ENCODE results near the gene ME3.
"Not testable (repeated sequence)": the region's sequence is repeated elsewhere in the genome, so short reads cannot be mapped to it uniquely, and the experiment has no call there.

The ME3 gene

DNA sequence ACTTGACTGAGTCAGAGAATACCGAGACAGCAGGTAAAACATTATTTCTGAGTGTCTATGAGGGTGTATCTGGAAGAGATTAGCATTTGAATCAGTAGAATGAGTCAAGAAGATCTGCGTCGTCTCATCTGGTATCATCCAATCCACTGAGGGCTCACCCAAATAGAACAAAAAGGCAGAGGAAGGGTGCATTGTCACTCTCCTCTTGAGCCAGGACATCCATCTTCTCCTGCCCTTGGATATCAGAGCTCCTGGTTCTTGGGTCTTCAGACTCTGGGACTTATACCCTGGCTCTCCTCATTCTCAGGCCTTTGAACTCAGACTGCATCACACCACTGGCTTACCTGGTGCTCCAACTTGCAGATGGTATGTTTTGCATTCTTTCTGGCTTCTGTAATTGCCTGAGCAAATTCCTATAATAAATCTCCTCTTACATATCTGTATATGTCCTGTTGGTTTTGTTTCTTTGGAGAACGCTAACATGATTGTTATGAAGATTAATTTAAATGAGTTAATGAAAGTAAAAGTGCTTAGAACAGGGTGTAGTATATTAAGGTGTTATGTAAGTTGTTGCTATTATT is 49.3 kb downstream of the ME3 start:
- TF ChIP-seq, protein P1, sequence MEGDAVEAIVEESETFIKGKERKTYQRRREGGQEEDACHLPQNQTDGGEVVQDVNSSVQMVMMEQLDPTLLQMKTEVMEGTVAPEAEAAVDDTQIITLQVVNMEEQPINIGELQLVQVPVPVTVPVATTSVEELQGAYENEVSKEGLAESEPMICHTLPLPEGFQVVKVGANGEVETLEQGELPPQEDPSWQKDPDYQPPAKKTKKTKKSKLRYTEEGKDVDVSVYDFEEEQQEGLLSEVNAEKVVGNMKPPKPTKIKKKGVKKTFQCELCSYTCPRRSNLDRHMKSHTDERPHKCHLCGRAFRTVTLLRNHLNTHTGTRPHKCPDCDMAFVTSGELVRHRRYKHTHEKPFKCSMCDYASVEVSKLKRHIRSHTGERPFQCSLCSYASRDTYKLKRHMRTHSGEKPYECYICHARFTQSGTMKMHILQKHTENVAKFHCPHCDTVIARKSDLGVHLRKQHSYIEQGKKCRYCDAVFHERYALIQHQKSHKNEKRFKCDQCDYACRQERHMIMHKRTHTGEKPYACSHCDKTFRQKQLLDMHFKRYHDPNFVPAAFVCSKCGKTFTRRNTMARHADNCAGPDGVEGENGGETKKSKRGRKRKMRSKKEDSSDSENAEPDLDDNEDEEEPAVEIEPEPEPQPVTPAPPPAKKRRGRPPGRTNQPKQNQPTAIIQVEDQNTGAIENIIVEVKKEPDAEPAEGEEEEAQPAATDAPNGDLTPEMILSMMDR (IDR thresholded peaks at IDR 0.05; ENCODE audit: control insufficient read depth, insufficient read depth, low read depth, low read length, missing control alignments): no peak
- H3K4me3 ChIP-seq (ENCODE audit: control insufficient read depth, low read depth, low read length): no peak overlapping the region
- no peak for DNase-seq (ENCODE audit: low read depth)

GRCh38 chr11:86621854-86622253 is 50.6 kb downstream of the ME3 start:
- no peak overlapping the region for H3K4me3 ChIP-seq (ENCODE audit: control insufficient read depth, low read depth, low read length)
- TF ChIP-seq, protein P1 (IDR thresholded peaks at IDR 0.05; ENCODE audit: control insufficient read depth, insufficient read depth, low read depth, low read length, missing control alignments): no peak
- no peak for DNase-seq (ENCODE audit: low read depth)

DNA sequence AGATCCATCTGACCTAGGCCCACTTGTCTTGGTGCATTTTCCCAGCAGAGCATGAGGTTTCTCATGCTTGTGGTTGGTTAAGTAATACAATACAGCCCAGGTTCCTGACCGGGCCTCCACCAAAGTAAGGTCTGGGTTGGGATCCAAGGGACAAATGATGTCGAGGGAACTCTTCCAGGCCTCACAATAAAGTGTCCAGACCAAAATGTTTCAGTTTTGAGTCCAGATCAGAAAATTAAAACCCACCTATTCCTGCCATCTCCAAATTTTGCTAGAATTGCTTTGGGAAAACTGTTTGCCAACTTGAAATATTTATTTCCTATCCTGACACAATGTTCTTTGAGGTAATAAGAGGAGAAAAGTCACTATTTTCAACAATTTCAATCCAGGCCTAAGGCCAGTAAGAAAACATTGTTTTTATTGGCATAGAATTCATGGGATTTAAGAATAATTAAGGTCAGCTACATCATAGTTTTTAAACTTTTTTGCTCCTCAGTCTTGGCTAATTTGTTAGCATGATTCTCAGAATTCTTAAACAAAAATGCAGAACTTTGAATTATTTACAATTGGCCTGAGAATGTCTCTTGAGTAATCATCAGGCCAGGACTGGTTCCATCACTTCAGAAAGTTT is 51.4 kb downstream of the ME3 start:
- H3K4me3 ChIP-seq (ENCODE audit: control insufficient read depth, low read depth, low read length): no peak overlapping the region
- DNase-seq (ENCODE audit: low read depth): peak; percentile 78
- TF ChIP-seq, protein P1 (IDR thresholded peaks at IDR 0.05; ENCODE audit: control insufficient read depth, insufficient read depth, low read depth, low read length, missing control alignments): no peak

DNA sequence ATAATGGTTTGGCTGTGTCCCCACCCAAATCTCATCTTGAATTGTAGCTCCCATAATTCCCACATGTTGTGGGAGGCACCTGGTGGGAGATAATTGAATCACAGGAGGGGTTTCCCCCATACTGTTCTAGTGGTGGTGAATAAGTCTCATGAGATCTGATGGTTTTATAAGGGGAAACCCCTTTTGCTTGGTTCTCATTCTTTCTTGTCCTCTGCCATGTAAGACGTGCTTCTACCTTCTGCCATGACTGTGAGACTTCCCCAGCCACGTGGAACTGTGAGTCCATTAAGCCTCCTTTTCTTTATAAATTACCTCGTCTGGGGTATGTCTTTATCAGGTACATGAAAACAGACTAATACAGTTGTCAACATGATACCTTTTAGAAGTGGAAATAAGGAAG is 53.0 kb downstream of the ME3 start:
- DNase-seq (ENCODE audit: low read depth): not testable (repeated sequence)

DNA sequence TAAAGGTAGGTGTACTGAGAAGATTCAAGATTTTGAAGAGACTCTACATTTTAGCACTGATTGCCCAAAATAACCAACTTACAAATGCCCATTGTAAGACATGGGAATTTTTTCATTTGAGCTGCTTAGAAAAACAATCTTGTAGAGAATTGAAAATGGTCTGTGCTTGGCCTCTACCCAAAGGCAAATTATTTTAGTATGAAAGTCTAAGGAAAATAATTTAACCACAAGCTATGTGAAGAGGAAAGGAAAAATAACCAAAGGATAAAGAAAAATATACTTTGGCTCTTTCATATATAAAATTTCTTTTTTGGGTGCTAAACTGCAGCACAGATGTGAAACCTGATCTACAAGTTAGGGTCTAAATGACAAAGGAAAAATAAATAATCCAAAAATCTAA is 54.9 kb downstream of the ME3 start:
- TF ChIP-seq, protein P1 (IDR thresholded peaks at IDR 0.05; ENCODE audit: control insufficient read depth, insufficient read depth, low read depth, low read length, missing control alignments): no peak
- DNase-seq (ENCODE audit: low read depth): no peak
- no peak overlapping the region for H3K4me3 ChIP-seq (ENCODE audit: control insufficient read depth, low read depth, low read length)

More for the DNA sequence above, 53.0 kb downstream of the ME3 start:
- not testable (repeated sequence) for H3K4me3 ChIP-seq (ENCODE audit: control insufficient read depth, low read depth, low read length)

DNA sequence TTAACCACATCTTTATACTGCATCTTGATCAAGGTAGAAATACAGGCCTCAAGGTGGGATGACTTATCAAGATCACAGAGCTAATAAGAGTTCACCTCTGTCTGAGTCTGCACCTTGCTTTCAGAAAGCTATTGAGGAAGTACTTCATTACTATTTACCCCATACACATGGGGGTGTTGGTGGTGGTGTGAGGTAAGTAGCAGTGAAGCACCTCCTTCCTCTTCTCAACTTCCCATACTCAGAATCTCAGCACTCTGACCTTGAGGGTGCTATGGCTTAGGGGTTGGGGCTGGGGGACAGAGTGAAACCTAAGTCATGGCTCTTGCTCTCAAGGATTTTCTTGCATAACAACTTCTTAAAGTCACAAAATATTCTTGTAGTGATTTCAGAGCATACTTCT is 56.9 kb downstream of the ME3 start:
- no peak for DNase-seq (ENCODE audit: low read depth)
- TF ChIP-seq, protein P1 (IDR thresholded peaks at IDR 0.05; ENCODE audit: control insufficient read depth, insufficient read depth, low read depth, low read length, missing control alignments): no peak
- no peak overlapping the region for H3K4me3 ChIP-seq (ENCODE audit: control insufficient read depth, low read depth, low read length)

- no peak overlapping the region for H3K4me3 ChIP-seq (ENCODE audit: control insufficient read depth, low read depth, low read length)
- TF ChIP-seq, protein P1 (IDR thresholded peaks at IDR 0.05; ENCODE audit: control insufficient read depth, insufficient read depth, low read depth, low read length, missing control alignments): no peak
- no peak for DNase-seq (ENCODE audit: low read depth)
These were observed 61.7 kb downstream of the ME3 start for GRCh38 chr11:86610559-86611341.

All from AG09309 (cell line).